Prostate gland (tissue), 2 donors: ENCODE data around the gene TOP2B. TPM values are rescaled to one million over a fixed set of nuclear protein-coding genes. Genes with fewer than 3 reads are reported as not detected.
A peak's percentile ranks its signal among the peaks of the same experiment; 100 is the strongest.

ENCODE experiments used
- DNase-seq: peaks from one replicate; pipeline ENCODE4 v3.0.0-alpha.2; 2019; ENCODE audit warnings: low spot score
- H3K27ac ChIP-seq, 2 donors: fragments of 200-600 bp; sonication (generic); 2 replicates each; pipeline ENCODE4 v1.5.1; 2017 to 2019
- H3K27me3 ChIP-seq: fragments of 200-600 bp; sonication (generic); replicated peaks from 2 replicates; pipeline ENCODE4 v1.5.1; 2019; ENCODE audit not compliant: insufficient read depth
- H3K36me3 ChIP-seq, 2 donors: fragments of 200-600 bp; sonication (generic); 1 replicate in 1 of 2; 2 replicates in 1 of 2; pipeline versions ENCODE4 v1.5.1 to v1.8.1; 2017 to 2019
- H3K4me1 ChIP-seq: fragments of 200-600 bp; sonication (generic); replicated peaks from 2 replicates; pipeline ENCODE4 v1.5.1; 2019
- H3K4me3 ChIP-seq, 2 donors: fragments of 200-600 bp; sonication (generic); 2 replicates each; pipeline ENCODE4 v1.5.1; 2017 to 2019
- H3K9me3 ChIP-seq: fragments of 200-600 bp; sonication (generic); 2 replicates; pipeline ENCODE4 v1.5.1; 2017
- CTCF ChIP-seq, 4 experiments: fragments of 200-600 bp in 2 of 4; fragments of 450-650 bp in 2 of 4; sonication (generic) in 2 of 4; IDR thresholded peaks; 1 replicate in 3 of 4; 2 replicates in 1 of 4; pipeline ENCODE4 v1.5.1; 2016 to 2019; ENCODE audit warnings: antibody characterized with exemption in 4 of 4, mild to moderate bottlenecking in 2 of 4, moderate library complexity in 2 of 4
- POLR2A ChIP-seq: fragments of 450-650 bp; IDR thresholded peaks from one replicate; pipeline ENCODE4 v1.6.1; 2016; ENCODE audit warnings: antibody characterized with exemption, mild to moderate bottlenecking
- POLR2AphosphoS5 ChIP-seq: sonication (generic); formaldehyde crosslinking; IDR thresholded peaks from one replicate; pipeline ENCODE4 v1.6.1; 2017; ENCODE audit warnings: antibody characterized with exemption
- WGBS: methylation state at CpG from one replicate; pipeline ENCODE4 v1.1.5; 2018; 5-methylcytosine and 5-hydroxymethylcytosine counted together
- intact Hi-C: fragments of 100-400 bp; cut with DNase I; formaldehyde crosslinking; loops from one replicate; pipeline ENCODE4 v1.14.2; 2022
- total RNA-seq, 2 donors: library from RNA; depleted of rRNA; stranded (reverse); fragments of >200 nt; gene quantifications; one replicate each; pipeline ENCODE4 v1.1.0, GENCODE V29; 2016

TOP2B gene
- total RNA-seq, 2 donors from 2014 or later: 85.3 to 109 TPM

DNA sequence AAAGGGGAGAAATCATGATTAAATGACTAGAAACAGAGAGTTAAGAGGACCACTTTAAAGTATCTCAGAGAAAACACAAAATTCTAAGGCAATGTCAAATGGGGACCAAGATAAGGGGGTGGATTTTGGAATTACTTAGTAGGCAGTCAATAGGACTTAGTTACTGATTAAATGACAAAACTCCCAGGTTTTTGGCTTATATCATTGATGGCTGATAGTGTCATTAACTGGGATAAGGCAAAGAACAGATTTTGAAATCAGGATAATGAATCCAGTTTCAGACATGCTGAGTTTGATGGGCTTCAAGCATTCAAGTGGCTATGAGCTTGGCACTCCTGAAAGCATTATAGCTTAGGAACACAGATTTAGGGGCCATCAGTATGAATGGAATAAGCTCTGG is 53.9 kb downstream of the TOP2B start:
- H3K36me3 ChIP-seq: no peaks in the 10 kb centered on the region
- H3K4me3 ChIP-seq: no peak overlapping the region
- no peak for DNase-seq
- no peaks in the 10 kb centered on the region for H3K4me1 ChIP-seq
- no peaks in the 10 kb centered on the region for H3K9me3 ChIP-seq
- intact Hi-C loops: no loop called here
- TF ChIP-seq POLR2AphosphoS5: no peak
- no peak for TF ChIP-seq POLR2A
- no peak for TF ChIP-seq CTCF (IDR thresholded peaks at IDR 0.05)
- H3K27me3 ChIP-seq: no peaks in the 10 kb centered on the region
- H3K27ac ChIP-seq: no peak overlapping the region

DNA sequence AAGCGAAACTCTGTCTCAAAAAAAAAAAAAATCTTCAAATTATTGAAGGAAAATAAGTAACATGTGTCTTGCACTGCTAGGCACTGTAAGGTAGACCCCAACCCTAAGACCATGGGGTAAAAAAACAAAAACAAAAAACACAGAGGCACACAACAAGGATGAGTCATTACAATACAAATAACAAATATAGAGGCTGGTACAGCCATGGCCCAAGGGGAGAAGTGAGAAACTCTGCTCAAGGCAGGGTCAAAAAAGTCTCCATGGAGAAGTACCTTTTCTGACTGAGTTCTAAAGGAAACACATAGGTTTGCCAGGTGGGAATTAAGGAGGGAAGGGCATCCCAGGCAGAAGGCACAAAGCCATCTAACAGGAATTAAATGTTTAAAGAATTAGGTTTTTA is 54.5 kb downstream of the TOP2B start:
- intact Hi-C loops: no loop called here
- TF ChIP-seq POLR2AphosphoS5 (no peak), CTCF (IDR thresholded peaks at IDR 0.05) (no peak), POLR2A (no peak)
- no peak for DNase-seq
- Histone ChIP-seq H3K4me1 (no peaks in the 10 kb centered on the region), H3K27me3 (no peaks in the 10 kb centered on the region), H3K9me3 (no peaks in the 10 kb centered on the region), H3K4me3 (no peak overlapping the region), H3K36me3 (no peaks in the 10 kb centered on the region), H3K27ac (no peak overlapping the region)
- WGBS: 95% methylated on average over 1 of the region's 1 CpG

DNA sequence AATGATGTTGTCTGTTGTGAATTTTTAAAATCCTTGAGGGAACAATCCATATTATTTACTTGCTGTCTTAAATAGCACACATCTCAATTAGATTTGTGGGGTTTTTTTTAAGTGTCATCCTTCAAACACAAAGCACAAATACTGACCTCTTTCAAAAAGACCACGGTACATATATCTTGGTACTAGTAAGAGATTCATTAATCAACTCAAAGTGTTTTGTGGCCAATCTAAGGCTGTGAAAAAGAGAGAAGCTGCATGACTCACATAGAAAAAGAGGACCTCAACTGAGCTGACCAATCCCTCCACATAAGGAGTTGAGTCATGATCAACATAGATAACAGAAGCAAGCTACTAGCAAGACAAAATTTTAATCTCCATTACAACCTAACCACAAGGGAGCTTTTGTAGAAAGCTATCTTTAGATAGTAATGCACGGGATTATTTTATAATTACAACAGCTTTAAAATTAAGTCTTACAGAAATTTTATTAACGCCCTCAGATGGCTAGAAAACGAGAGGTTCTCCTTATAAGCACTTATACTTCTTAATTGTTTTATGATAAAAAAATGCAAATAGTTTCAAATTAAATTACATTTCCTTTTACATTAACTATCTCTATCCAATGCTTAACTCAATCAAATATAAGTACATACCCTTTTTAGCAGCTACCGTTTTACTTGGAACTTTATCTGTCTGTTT is 60.5 kb downstream of the TOP2B start:
- intact Hi-C loops: no loop called here
- no peak overlapping the region for H3K27ac ChIP-seq

DNA sequence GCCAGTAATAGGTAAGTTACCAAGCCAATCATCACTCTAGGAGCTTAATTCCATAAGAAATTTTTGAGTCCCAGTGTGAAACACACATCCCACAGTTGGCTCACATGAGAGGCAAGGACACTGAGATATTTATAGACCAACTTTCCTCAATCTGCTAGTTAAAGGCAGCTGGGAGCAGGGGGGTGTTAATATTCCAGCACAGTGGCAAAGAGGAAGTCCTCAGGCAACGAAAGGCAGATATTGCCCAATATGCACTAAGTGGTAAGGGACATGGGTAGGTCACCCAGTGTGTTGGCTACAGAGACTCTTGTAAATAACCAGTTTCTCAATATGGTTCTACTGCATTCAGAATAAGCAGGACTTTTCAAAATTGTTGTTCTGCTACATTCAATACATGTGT is 61.0 kb downstream of the TOP2B start:
- Histone ChIP-seq H3K27ac (no peak overlapping the region), H3K4me3 (no peak overlapping the region), H3K9me3 (no peaks in the 10 kb centered on the region), H3K36me3 (no peaks in the 10 kb centered on the region), H3K27me3 (no peaks in the 10 kb centered on the region), H3K4me1 (no peaks in the 10 kb centered on the region)
- 44% methylated on average over 1 of the region's 1 CpG for WGBS
- intact Hi-C loops: no loop called here
- TF ChIP-seq POLR2A: no peak
- TF ChIP-seq POLR2AphosphoS5: no peak
- TF ChIP-seq CTCF (IDR thresholded peaks at IDR 0.05): no peak
- no peak for DNase-seq

More for the DNA sequence above, 60.5 kb downstream of the TOP2B start:
- 80% methylated on average over 5 of the region's 5 CpGs for WGBS
- H3K4me3 ChIP-seq: no peak overlapping the region
- no peaks in the 10 kb centered on the region for H3K4me1 ChIP-seq
- TF ChIP-seq CTCF (IDR thresholded peaks at IDR 0.05) (no peak), POLR2A (no peak), POLR2AphosphoS5 (no peak)
- no peaks in the 10 kb centered on the region for H3K27me3 ChIP-seq
- no peaks in the 10 kb centered on the region for H3K36me3 ChIP-seq
- no peak for DNase-seq
- no peaks in the 10 kb centered on the region for H3K9me3 ChIP-seq

DNA sequence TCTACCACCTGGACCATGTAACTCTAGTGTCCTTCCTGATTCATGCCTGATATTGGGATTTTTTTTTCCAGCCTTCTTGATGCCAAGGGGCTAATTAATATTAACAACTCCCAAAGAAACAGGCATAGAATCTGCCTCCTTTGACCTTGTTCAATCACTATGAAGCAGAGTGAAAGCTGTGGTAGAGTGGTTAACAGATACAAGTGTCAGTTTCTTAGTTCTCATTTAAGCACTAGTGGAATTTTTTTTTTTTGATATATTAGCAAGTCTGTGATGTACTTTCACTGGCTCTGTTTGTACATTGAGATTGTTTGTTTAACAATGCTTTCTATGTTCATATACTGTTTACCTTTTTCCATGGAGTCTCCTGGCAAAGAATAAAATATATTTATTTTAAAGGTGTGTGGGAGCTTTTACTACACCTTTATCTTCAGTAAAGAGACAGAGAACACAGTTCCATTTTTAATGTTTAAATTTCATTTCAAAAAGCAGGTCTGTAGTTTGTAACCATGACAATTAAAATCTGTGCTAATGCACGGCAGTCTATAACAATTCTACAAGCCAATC is 67.1 kb downstream of the TOP2B start:
- Histone ChIP-seq H3K27me3 (no peaks in the 10 kb centered on the region), H3K4me1 (peaks cover 7% of the 10 kb centered on the region), H3K27ac (peak overlapping the region in 1 of 2 donors; percentile 40), H3K4me3 (no peak overlapping the region), H3K36me3 (no peaks in the 10 kb centered on the region), H3K9me3 (no peaks in the 10 kb centered on the region)
- TF ChIP-seq POLR2AphosphoS5: no peak
- TF ChIP-seq POLR2A: no peak
- no peak for TF ChIP-seq CTCF (IDR thresholded peaks at IDR 0.05)
- WGBS: 24% methylated on average over 1 of the region's 1 CpG
- no peak for DNase-seq
- intact Hi-C loops: no loop called here
